NCI-H226 (cell line): ENCODE data around the gene PIM2.

Experiments
- DNase-seq: peaks from one replicate; pipeline ENCODE4 v3.0.0-alpha.2; 2015

PIM2 gene

GRCh38 chrX:48918643-48919340 is at the start of gene PIM2:
TSS of gene PIM2 (minus strand) at chrX:48919024. CDS start at chrX:48918834, 190 bp downstream.
- DNase-seq = peak; percentile 83

DNA sequence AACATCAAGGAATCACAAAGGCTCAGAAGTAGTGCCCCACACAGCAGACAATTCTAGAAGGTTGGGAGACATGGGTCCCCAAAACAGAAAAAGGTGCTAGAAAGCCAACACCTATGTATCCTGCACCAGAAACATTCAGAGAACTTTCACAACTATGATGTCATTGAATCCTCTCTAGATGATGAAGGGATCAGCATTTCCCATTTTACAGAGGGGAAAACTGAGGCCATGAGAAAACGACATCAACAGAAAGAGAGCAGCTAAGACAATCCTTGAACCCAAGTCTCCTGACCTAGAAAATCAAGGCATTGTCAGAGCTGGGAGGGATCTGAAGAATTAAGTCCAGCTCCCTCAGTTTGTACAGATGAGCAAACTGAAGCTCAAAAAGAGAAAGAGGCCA is 49.6 kb upstream of the PIM2 start:
- DNase-seq = no peak

DNA sequence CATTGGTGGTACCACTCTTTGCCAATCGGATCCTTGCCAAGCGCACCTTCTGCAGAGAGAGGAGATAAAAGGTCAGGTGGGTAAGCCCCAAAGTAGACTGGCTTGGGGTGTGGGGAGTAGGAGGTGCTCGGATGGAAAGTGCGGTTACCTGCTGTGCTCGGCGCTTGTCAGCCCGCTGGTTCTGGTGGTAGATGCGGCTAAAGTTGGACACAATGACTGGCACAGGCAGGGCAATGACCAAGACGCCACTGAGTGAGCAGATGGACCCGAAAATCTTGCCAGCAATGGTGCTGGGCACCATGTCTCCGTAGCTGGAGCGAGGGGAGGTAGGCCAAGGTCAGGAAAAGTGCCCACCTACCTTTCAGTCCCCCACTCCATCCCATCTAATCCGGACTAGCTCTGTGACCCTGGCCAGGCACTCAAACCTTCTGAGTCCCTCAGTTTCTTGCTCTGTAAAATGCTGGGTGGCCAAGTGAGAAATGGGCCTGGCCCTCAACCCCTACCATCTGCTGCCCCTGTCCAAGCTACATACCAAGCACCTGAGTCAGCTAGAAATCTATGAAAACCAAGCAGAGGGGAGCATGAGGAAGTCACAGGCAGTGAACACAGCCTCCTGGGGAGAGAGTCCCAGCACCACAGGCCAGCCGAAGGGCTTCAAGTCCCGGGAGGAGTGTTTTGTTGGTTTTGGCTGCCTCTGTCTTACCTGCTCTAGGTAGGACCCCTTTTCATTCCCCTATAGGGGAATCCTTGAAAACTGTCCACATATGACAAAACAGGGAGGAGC is 48.2 kb upstream of the PIM2 start:
- DNase-seq = peak; percentile 17

DNA sequence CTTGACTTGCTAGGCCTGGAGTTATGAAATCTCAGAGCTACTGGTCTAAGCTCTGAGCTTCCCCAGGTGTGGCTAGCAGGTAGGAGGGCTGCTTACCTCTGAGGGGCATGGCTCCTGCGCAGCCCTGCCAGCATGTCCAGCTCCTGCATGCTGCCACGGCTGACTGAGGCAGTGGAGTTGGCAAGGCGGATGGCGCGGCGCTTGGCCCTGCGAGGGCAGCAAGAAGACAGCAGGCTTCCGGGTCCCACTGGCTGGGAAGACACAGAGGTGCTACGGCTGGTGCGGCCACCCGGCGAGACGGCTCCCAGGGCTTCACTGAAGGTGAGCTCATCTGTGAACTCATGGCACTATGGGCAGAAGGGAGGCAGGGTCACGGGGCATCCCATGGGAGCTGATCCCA is 47.1 kb upstream of the PIM2 start:
- no peak for DNase-seq

- no peak for DNase-seq
Measured at GRCh38 chrX:48961585-48962091, 42.8 kb upstream of the PIM2 start.

- no peak for DNase-seq
Measured at GRCh38 chrX:48960291-48960690, 41.5 kb upstream of the PIM2 start.

DNA sequence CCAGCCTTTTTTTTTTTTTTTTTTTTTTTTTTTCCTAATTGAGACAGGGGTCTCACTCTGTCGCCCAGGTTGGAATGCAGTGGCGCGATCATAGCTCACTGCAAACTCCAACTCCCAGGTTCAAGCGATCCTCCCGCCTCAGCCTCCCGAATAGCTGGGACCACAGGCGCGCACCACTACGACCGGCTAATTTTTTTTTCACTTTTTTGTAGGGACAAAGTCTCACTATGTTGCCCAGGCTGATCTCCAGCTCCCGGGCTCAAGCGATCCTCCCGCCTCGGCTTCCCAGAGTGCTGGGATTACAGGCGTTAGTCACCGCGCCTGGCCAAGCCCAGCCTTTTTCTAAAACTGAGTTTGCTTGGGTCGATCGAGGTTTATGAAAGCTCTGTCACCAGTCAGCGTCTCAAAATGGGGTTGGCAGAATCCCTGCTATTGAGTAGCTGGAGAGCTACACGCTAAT is 39.8 kb upstream of the PIM2 start:
- DNase-seq = peak; percentile 1

DNA sequence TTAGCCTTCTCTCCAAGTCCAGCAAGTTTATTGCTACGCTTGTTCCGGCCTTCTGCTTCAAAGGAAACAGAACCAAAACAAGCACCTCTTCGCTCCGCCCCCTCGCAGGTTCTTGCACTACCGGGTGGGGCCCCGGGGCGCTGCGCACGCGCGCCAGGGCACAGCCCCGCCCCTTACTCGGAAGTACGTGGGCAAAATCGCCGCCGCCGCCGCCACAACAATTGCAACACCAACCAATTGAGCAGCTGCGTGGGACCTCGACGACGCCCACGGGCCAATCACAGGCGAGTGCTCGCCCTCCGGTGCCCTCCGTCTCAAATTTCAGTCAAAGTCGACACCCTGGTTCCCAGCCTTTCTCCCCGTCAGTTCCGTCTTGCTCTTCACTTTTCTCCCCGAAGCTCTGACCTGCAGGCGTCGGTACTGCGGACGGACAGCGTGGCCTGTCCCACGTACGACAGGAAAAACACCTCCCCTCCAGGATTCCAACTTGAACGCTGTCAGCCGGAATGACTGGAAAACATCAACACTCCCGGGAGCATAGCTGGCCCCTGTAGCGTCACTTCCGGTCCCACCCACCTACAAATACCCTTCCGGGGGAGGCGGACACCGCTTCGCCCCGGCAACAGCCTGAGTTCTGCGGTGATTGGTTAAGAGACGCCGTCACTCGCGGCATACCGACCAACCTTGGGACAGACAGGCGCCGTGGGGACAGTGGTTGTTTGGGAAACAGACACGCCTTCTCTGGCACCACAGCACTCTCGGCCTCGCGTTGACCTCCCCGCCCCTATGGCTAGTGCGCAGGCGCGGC is 39.2 kb upstream of the PIM2 start:
- DNase-seq = peak; percentile 91

DNA sequence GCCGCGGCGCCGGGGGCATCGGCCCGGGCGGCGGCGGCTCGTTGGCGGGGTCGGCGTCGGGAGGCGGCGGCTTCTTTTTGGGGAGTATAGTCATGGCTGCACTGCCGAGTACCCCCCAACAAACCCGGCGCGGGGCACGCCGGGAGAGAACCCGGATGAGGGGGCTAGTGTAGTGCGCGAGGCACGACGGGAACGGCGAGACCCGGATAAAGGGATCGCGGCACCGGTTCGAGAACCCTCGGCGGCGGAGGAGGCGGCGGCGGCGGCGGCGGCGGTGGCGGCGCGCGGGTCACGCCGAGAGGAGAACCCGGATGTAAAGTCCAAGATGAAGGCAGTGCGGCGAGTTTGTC is 38.6 kb upstream of the PIM2 start, which contains the start of gene OTUD5:
TSS of gene OTUD5 (minus strand) at position 131 of the 350 bp plus-strand sequence. CDS start at position 94, 37 bp downstream.
- peak; percentile 51 for DNase-seq

DNA sequence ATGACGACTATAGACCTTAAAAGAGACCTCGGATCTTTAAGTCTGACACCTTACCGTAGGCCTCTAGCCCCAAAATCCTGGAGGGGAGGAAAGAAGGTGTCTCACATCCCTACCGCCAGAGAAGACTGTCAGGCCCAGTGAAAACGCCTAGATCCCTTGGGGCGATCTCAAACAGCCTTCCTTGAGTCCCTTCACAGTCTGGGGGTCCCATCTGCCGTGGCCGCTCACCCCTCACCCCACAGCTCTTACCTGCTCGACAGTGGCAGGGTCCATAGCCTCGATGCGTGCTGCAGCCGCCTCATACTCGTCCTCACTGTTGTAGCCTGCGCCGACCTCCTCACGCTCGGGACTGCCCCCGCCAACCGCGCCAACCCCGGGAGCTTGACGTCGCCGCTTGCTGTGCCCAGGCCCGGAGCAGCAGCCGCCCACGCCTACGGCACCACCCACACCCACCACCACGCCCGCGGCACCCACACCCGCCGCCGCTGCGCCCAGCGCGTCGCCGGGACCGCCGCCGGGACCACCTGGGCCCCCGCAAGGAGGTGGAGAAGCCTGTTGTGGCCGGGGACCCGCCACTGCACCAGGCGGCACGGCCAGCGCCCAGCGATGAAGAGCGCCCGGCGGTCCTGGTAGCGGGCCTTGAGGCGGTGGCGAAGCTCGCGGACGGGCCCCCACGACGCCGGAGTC is 38.0 kb upstream of the PIM2 start:
- no peak for DNase-seq

DNA sequence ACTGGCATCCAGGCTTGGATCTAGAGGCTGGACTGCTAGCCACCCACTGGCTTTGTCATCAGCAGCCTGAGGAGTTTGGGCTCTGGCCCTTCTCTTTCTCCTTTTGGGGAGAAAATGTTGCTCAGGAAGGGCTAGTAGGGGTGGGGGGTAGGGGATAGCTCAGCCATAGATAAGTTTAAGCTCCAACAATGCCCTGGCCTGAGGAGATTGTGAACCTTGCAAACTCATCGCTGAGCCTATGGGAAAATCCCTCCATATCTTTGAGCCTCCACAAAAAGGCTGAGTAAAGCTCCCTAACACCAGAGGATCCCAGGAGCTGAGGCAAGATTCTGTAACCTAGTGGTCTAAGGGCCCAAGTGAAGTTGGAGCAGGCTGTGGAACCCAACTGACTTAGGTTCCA is 29.8 kb upstream of the PIM2 start:
- DNase-seq = no peak

- DNase-seq = no peak
Measured at GRCh38 chrX:48945517-48946348, 26.9 kb upstream of the PIM2 start.

- no peak for DNase-seq
Measured at GRCh38 chrX:48942895-48943294, 24.1 kb upstream of the PIM2 start.

DNA sequence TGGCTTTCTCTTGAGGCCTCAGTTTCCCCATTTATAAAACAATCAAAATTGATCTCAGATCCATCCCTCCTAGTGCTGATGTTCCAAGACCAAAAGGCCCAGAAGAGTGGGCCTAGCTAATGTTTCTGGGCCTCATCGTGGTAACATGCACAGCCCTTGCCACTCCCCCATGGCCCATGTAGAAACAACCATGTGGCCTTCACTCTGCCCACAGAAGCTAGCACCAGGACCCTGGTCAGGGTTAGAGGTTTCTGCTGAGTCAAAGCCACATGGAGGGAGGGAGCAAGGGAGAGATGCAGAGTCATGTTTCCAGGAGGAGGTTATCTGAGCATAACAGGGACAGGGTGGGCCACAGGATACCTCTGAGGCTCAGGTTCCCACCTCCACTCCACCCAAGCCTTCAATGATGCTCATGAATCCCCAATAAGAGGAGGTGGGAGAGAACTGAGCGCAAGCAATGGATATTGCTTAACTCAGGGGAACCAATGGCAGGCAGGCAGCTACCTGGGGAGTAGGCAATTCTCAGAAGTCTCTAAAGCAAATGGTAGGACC is 21.7 kb upstream of the PIM2 start:
- no peak for DNase-seq

- no peak for DNase-seq
Measured at GRCh38 chrX:48939524-48940228, 20.9 kb upstream of the PIM2 start.

DNA sequence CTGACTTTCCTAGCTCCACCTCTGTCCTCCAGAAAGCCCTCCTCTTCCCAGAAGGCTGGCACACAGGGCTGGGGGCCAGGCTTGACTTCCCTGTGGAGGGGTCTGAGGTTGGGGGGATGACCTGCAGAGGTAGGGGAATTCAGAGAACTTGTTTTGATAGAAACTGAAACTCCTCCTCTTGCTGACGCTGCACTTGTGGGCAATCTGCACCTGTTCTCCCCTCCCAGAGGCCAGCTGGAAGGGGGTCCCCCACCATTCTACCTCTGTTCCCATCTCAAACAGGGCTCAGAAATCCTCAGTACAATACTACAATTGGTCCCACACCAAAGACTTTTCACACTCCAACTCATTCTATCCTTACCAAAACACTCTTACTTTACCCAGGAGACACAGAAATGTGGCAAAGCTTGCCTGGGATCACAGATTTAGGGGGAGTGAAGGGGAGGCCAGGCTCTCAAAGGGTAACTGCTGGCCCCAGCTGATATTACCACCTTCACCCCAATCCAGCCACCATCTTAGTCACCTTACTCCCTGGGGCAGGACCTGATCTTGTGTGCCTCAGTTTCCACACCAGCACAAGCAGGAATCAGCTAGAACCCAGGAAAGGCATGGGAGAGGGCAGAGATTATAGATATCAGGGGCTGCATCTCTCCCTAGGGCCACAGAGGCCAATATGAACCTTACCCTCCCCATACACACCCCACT is 20.0 kb upstream of the PIM2 start:
- no peak for DNase-seq

- no peak for DNase-seq
Measured at GRCh38 chrX:48937054-48937907, 18.5 kb upstream of the PIM2 start.

- DNase-seq = no peak
Measured at GRCh38 chrX:48936429-48937053, 17.7 kb upstream of the PIM2 start.

DNA sequence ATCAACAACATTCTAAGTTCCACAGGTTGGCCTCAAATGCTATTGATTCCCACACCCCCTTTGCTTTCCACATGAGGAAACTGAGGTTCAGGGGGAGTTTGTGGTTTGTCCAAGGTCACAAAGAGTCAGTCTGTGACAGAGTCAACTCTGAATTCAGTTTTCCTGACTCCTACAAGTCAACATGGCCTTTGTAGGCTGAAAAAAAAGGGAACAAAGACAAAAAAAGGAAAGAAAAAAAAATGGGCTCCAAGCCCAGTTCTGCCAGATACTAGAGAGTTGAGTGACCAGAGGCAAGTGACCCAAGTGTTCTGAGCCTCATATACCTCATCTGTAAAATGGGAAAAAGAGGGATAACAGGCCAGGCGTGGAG is 16.5 kb upstream of the PIM2 start:
- DNase-seq = no peak
